ENCODE measurements around the gene ENO2. TPM values are rescaled to one million over a fixed set of nuclear protein-coding genes. Genes with fewer than 3 reads are reported as not detected.

The ENO2 gene
- total and polyA plus RNA-seq, 2 experiments from 2014 or later, result 43.5 to 53.5 TPM

- no peak overlapping the region for H3K27ac Mint-ChIP-seq
- no peak overlapping the region for H3K27ac ChIP-seq (ENCODE audit: low read depth)
- DNase-seq (ENCODE audit: low spot score), result no peak
- peaks cover 19% of the 10 kb centered on the region for H3K4me1 ChIP-seq (ENCODE audit: insufficient read depth)
- peaks cover 8% of the 10 kb centered on the region for H3K79me2 ChIP-seq (replicated peaks; ENCODE audit: insufficient read depth)
- H3K4me2 ChIP-seq, result no peak overlapping the region
- TF ChIP-seq CTCF (conservative IDR thresholded peaks at IDR 0.05; ENCODE audit: low read depth in 2 of 2), result no peak
- TF ChIP-seq EZH2 (IDR thresholded peaks at IDR 0.05; ENCODE audit: low read depth, unreplicated experiment), result no peak
- TF ChIP-seq EZH2phosphoT487 (IDR thresholded peaks at IDR 0.05; ENCODE audit: unreplicated experiment), result no peak
- no peak for TF ChIP-seq REST (IDR thresholded peaks at IDR 0.05; ENCODE audit: unreplicated experiment)
- TF ChIP-seq POLR2AphosphoS5 (IDR thresholded peaks at IDR 0.05; ENCODE audit: low read depth), result no peak
- peaks cover 17% of the 10 kb centered on the region for H3K27me3 Mint-ChIP-seq (ENCODE audit: insufficient read depth, low read depth, poor library complexity)
- peaks cover 50% of the 10 kb centered on the region for H3K36me3 Mint-ChIP-seq (ENCODE audit: low read depth)
- H3K27me3 ChIP-seq (ENCODE audit: insufficient read depth), result no peaks in the 10 kb centered on the region
- no peak for ATAC-seq
- no peaks in the 10 kb centered on the region for H4K20me1 ChIP-seq (replicated peaks; ENCODE audit: insufficient read depth)
- peak overlapping the region; percentile 97 for H3K4me3 Mint-ChIP-seq
- H3K9me3 Mint-ChIP-seq, result no peaks in the 10 kb centered on the region
- H3K9me2 ChIP-seq (ENCODE audit: insufficient read depth), result no peaks in the 10 kb centered on the region
- peaks cover 39% of the 10 kb centered on the region for H3K4me1 Mint-ChIP-seq
- 0 out of 2 replicates have a peak, but pooled peaks cover 15% of the 10 kb centered on the region for H3F3A ChIP-seq (replicated peaks; ENCODE audit: low read depth)
- H3K4me3 ChIP-seq, result no peak overlapping the region
- H2AFZ ChIP-seq, result no peak overlapping the region
- peaks cover 6% of the 10 kb centered on the region for H3K36me3 ChIP-seq (ENCODE audit: insufficient read depth)
These were observed 2.2 kb downstream of the ENO2 start for GRCh38 chr12:6916426-6917200.

GRCh38 chr12:6917491-6918231 lies 3.3 kb downstream of the ENO2 start:
- no peak overlapping the region for H3K4me2 ChIP-seq
- Mint-ChIP-seq H3K27me3 (ENCODE audit: insufficient read depth, low read depth, poor library complexity) (peaks cover 15% of the 10 kb centered on the region), H3K4me3 (no peak overlapping the region; the same call in 2 of the 3 replicates), H3K9me3 (no peaks in the 10 kb centered on the region), H3K36me3 (ENCODE audit: low read depth) (peaks cover 60% of the 10 kb centered on the region), H3K27ac (no peak overlapping the region), H3K4me1 (peaks cover 39% of the 10 kb centered on the region)
- H3K79me2 ChIP-seq (replicated peaks; ENCODE audit: insufficient read depth), result peaks cover 8% of the 10 kb centered on the region
- no peak overlapping the region for H2AFZ ChIP-seq
- peaks cover 6% of the 10 kb centered on the region for H3K36me3 ChIP-seq (ENCODE audit: insufficient read depth)
- H3K9me2 ChIP-seq (ENCODE audit: insufficient read depth), result no peaks in the 10 kb centered on the region
- no peak overlapping the region for H3K4me3 ChIP-seq
- H3F3A ChIP-seq (replicated peaks; ENCODE audit: low read depth), result 0 out of 2 replicates have a peak, but pooled peaks cover 15% of the 10 kb centered on the region
- DNase-seq (ENCODE audit: low spot score), result peak; percentile 14
- no peak for ATAC-seq
- no peaks in the 10 kb centered on the region for H3K27me3 ChIP-seq (ENCODE audit: insufficient read depth)
- no peaks in the 10 kb centered on the region for H4K20me1 ChIP-seq (replicated peaks; ENCODE audit: insufficient read depth)
- peaks cover 19% of the 10 kb centered on the region for H3K4me1 ChIP-seq (ENCODE audit: insufficient read depth)
- H3K27ac ChIP-seq (ENCODE audit: low read depth), result no peak overlapping the region
- TF ChIP-seq ZNF114 (CRISPR knock-in tag; IDR thresholded peaks at IDR 0.05) (no peak), ZNF331 (CRISPR knock-in tag; IDR thresholded peaks at IDR 0.05; ENCODE audit: low read depth) (no peak), NANOG (IDR thresholded peaks at IDR 0.05; ENCODE audit: borderline replicate concordance) (no peak), POLR2AphosphoS5 (IDR thresholded peaks at IDR 0.05; ENCODE audit: low read depth) (no peak), STAT1 (IDR thresholded peaks at IDR 0.05; ENCODE audit: unreplicated experiment) (no peak), CTCF (conservative IDR thresholded peaks at IDR 0.05; ENCODE audit: low read depth in 2 of 2) (no peak), EZH2phosphoT487 (IDR thresholded peaks at IDR 0.05; ENCODE audit: unreplicated experiment) (no peak), JUNB (IDR thresholded peaks at IDR 0.05; ENCODE audit: unreplicated experiment) (no peak), CREB1 (CRISPR knock-in tag; IDR thresholded peaks at IDR 0.05; ENCODE audit: low read depth) (no peak)

Measured in GM23338 (cell line).